Germinal center (tissue), 1 donor: ENCODE data around the gene MADCAM1.

Experiments
- DNase-seq: peaks from one replicate; pipeline ENCODE4 v3.0.0; 2012; ENCODE audit warnings: mixed read lengths, low spot score

Gene MADCAM1

GRCh38 chr19:488505-489417 is 7.5 kb upstream of the MADCAM1 start:
- peak; percentile 92 for DNase-seq

GRCh38 chr19:489418-490196 is 6.7 kb upstream of the MADCAM1 start:
- DNase-seq, result no peak

- DNase-seq, result no peak
Observed at GRCh38 chr19:491146-491741, 5.0 kb upstream of the MADCAM1 start.

- no peak for DNase-seq
Observed at GRCh38 chr19:492091-492531, 4.2 kb upstream of the MADCAM1 start.

- DNase-seq, result no peak
Observed at GRCh38 chr19:493391-494170, 2.7 kb upstream of the MADCAM1 start.

GRCh38 chr19:494171-495080 is 1.9 kb upstream of the MADCAM1 start:
- no peak for DNase-seq

GRCh38 chr19:495081-495401 is 1.2 kb upstream of the MADCAM1 start:
- DNase-seq, result no peak

GRCh38 chr19:495402-496111 is 729 bp upstream of the MADCAM1 start:
- DNase-seq, result peak; percentile 51

GRCh38 chr19:496986-497385 is 700 bp downstream of the MADCAM1 start:
- DNase-seq, result no peak

GRCh38 chr19:497491-497868 is 1.2 kb downstream of the MADCAM1 start:
- no peak for DNase-seq

- no peak for DNase-seq
Observed at GRCh38 chr19:497869-498510, 1.7 kb downstream of the MADCAM1 start.

- DNase-seq, result no peak
Observed at GRCh38 chr19:498511-498891, 2.2 kb downstream of the MADCAM1 start.

GRCh38 chr19:498977-499623 is 2.8 kb downstream of the MADCAM1 start:
- no peak for DNase-seq

GRCh38 chr19:501646-502045 is 5.4 kb downstream of the MADCAM1 start:
- DNase-seq, result no peak

- no peak for DNase-seq
Observed at GRCh38 chr19:504616-505015, 8.3 kb downstream of the MADCAM1 start.

- DNase-seq, result peak; percentile 97
Observed at GRCh38 chr19:506404-507285, 10.4 kb downstream of the MADCAM1 start.

GRCh38 chr19:507286-508203 is 11.3 kb downstream of the MADCAM1 start, which contains the start of gene TPGS1:
TPGS1 (plus strand) TSS chr19:507497; CDS start chr19:507507, 10 bp downstream.
- DNase-seq, result peak; percentile 80
